Hypothalamus (tissue), 51 donors: Measurements from ENCODE around the gene RAB6B.

Experiments
- DNase-seq, 51 donors: peaks; one replicate each; lab custom pipeline; 2025; lab: John Stamatoyannopoulos, UW

RAB6B gene

GRCh38 chr3:133863911-133864310 lies 31.8 kb downstream of the RAB6B start:
- no peak for DNase-seq

- no peak for DNase-seq
These were observed 33.5 kb downstream of the RAB6B start for GRCh38 chr3:133862161-133862560.

- no peak for DNase-seq
These were observed 35.2 kb downstream of the RAB6B start for GRCh38 chr3:133860519-133860918.

GRCh38 chr3:133859381-133860234 lies 36.1 kb downstream of the RAB6B start:
- no peak for DNase-seq

- no peak for DNase-seq
These were observed 37.9 kb downstream of the RAB6B start for GRCh38 chr3:133857767-133858166.

GRCh38 chr3:133856316-133856715 lies 39.4 kb downstream of the RAB6B start:
- DNase-seq: no peak

- no peak for DNase-seq
These were observed 39.9 kb downstream of the RAB6B start for GRCh38 chr3:133855772-133856171.

GRCh38 chr3:133855002-133855370 lies 40.7 kb downstream of the RAB6B start:
- DNase-seq: peak in 26 of 51 donors; percentile 13 to 73 (median 45)

- peak in 1 of 51 donors; percentile 52 for DNase-seq
These were observed 41.2 kb downstream of the RAB6B start for GRCh38 chr3:133854264-133855001.

- DNase-seq: no peak
These were observed 41.8 kb downstream of the RAB6B start for GRCh38 chr3:133853925-133854227.

- DNase-seq: no peak
These were observed 42.4 kb downstream of the RAB6B start for GRCh38 chr3:133853063-133853924.

- DNase-seq: no peak
These were observed 43.8 kb downstream of the RAB6B start for GRCh38 chr3:133851931-133852330.

- no peak for DNase-seq
These were observed 44.3 kb downstream of the RAB6B start for GRCh38 chr3:133851266-133851906.

- no peak for DNase-seq
These were observed 45.6 kb downstream of the RAB6B start for GRCh38 chr3:133850034-133850433.

- no peak for DNase-seq
These were observed 46.3 kb downstream of the RAB6B start for GRCh38 chr3:133849346-133849745.

- no peak for DNase-seq
These were observed 50.6 kb downstream of the RAB6B start for GRCh38 chr3:133845127-133845526.

GRCh38 chr3:133843634-133844033 lies 52.0 kb downstream of the RAB6B start:
- no peak for DNase-seq

- DNase-seq: no peak
These were observed 53.5 kb downstream of the RAB6B start for GRCh38 chr3:133842158-133842557.

GRCh38 chr3:133841196-133841595 lies 54.5 kb downstream of the RAB6B start:
- DNase-seq: no peak

- no peak for DNase-seq
These were observed 54.9 kb downstream of the RAB6B start for GRCh38 chr3:133840767-133841166.
